HL-60/S4 treated with retinoic acid at 250 ng/mL for 4 days and 3 days (cell line): ENCODE results near the gene CARMIL3.

Experiments
- in situ Hi-C: fragments of 300-500 bp; cut with MboI; formaldehyde crosslinking; loops from 2 replicates; pipeline ENCODE4 v1.7.0; 2022; ENCODE audit warnings: low sequenced_read_pairs

The CARMIL3 gene

DNA sequence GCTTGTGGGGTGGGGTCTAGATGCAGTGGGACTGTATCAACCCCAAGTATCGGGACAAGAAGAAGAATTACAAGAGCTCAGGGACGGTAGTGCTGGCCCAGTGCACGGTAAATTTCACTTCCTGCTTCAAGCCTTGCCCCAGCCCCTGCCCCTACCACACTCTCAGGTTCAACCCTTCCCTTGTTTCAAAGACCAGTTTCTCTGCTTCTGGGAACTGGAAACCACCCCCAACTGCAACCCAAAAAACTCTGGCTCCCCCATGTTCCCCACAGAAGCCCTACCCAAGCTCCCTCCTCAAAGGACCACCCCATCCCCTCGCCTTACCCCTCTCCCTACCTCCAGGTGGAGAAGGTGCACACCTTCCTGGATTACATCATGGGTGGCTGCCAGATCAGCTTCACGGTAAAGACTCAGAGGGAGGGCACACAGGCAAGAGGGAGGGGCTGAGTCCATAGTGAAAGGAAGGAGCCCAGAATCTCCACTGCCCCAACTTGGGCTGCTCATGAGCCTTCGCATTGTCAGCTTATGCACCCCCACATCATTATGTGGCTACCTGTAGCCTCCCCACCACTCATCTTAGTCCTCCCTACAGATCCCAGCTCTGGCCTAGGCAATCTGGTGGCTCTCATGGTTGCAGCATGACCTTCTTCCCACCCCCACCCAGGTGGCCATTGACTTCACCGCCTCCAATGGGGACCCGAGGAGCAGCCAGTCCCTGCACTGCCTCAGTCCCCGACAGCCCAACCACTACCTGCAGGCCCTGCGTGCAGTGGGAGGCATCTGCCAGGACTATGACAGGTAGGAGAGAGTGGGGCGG is 23.9 kb downstream of the CARMIL3 start:
- in situ Hi-C loops: no loop called here

- in situ Hi-C loops: no loop called here
These were observed 24.4 kb downstream of the CARMIL3 start for GRCh38 chr14:24076302-24076601.

DNA sequence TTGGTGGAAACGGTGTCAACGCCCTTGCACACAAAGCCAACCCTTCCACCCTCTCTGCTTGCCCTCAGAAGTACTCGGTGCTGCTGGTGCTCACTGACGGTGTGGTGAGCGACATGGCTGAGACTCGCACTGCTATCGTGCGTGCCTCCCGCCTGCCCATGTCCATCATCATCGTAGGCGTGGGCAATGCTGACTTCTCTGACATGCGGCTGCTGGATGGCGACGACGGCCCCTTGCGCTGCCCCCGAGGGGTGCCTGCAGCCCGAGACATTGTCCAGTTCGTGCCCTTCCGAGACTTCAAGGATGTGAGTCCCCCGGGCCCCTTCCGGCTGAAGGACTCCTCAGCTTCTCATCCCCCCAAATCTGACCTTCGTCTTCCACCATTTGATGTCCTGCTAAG is 25.3 kb downstream of the CARMIL3 start:
- in situ Hi-C loops: no loop called here

DNA sequence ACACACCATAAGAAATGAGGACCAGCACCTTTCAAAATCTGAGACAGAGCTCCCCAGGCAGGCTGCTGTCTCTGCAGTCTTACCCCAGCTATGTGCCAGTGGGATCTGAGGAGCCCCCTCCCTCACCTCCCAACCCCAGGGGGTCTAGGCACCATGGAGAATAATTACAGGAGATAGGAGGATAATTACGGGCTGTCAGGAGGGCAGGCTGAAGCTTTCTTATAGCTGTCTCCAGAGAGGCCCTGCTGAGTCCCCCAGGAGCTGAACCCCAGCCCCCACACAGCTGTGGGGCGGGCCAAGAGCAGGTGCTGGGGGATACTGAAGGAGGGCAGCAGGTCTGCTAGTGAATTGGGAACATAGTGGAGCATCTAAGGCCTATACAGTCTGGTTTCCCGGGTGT is 26.3 kb downstream of the CARMIL3 start:
- in situ Hi-C loops: no loop called here

- in situ Hi-C loops: no loop called here
These were observed 27.8 kb downstream of the CARMIL3 start for GRCh38 chr14:24079491-24080141.

DNA sequence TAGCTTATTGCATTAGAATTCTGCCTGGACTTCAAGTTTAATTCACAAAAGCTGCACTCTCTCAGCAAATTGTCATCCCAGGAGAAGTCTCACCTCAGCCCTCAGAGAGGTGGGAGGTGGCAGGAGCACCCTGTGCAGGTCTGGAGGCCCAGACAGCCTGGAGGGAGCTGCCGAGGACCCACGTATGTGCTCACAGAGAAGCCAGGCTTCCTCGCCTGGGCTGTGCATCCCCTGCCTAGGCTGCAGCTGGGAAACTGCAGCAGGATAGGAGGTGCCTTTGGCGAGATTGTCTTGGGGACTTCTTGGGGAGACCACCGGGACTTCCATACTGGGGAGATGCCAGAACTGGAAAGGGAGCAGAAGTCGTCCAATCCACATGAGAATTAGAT is 28.3 kb downstream of the CARMIL3 start:
- in situ Hi-C loops: no loop called here

DNA sequence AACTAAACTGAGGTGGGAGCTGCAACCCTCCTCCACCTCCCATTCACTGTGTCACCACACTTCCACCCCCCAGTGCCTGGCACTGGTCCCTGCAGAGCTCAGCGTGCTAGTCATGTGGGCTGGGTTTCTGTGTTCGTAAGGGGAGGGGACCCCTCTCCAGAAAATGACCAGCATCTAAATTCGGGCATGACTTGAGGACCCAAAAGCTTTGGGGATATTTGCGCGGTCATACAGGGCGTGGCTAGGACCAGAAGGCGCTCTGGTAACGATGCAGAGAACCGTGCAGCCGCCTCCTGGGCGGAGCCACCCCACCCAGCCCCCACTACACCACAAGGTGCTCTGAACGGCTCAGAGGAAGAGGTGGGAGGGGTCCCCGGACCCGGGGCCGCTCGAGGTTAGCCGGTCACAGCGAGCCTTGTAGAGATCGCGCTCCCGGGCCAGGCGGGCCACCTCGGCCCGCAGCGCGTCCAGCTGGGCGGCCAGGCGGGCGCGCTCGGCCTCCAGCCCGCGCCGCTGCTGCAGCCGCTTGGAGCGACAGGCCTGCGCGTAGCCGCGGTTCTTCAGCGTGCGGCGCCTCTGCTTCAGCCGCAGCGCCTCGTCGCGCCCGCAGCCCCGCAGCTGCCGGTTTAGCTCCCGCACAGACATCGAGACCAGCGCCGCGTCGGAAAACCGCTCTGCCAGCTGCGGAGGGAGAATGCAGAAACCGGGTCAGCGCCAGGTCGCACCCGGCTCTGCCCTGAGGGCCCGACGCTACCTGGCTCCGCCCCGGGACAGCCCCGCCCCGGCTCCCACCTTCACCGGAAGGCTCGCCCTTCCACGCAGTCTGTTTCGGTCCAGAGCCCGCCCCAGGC is 29.3 kb downstream of the CARMIL3 start:
- in situ Hi-C loops: no loop called here

- in situ Hi-C loops: no loop called here
These were observed 30.0 kb downstream of the CARMIL3 start for GRCh38 chr14:24081739-24082211.

DNA sequence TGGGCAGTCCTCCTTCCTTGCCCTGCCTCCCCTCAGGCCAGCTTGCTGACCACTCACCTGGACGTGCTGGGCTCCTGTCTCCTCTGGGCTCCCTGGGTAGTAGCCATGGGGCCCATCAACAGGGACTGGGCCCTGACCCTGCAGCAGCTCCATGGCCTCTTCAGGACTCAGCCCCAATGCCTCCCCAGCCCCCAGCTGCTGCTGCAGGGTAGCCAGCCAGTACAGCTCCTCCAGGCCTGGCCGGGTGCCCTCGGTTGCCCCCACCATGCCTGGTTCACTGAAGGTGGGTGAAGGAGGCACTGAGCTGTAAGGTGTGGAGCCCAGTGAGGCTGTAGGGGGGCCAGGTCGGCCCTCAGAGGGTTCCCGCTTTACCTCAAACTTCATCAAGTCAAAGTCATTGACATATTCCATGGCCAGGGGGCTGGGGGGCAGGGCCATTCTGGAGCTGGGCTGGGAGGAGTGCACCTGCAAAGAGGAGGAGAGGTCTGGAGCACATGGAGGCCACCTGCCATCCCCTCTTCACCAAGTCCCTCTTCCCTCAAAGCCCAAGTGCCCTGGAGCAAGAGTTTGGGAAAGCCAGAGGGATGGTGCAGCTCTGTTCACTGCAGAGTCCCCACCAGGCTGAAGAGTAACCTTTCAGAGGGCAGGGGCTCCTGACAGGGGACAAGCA is 30.7 kb downstream of the CARMIL3 start:
- in situ Hi-C loops: no loop called here

DNA sequence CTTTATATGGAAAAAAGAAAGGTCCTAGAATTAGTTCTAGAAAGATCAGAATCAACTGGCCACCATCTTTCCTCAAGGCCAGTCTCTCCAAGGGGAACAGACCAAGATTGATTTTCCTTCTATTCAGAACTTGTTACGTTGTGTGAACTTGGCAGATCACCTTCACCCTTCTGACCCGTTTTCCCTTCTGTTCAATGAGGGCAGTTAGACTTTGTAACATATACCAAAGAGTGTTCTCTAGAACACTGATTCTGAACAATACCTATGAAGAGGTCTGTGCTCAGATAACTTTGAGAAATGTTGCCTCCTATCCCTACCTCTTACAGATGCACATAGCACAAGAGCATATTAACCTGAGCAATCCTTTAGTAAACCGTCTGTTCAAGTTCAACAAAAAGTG is 31.7 kb downstream of the CARMIL3 start:
- in situ Hi-C loops: no loop called here

GRCh38 chr14:24084440-24084839 is 32.6 kb downstream of the CARMIL3 start:
- in situ Hi-C loops: no loop called here

GRCh38 chr14:24085215-24085614 is 33.4 kb downstream of the CARMIL3 start:
- in situ Hi-C loops: no loop called here

GRCh38 chr14:24086193-24086955 is 34.6 kb downstream of the CARMIL3 start:
- in situ Hi-C loops: no loop called here

- in situ Hi-C loops: no loop called here
These were observed 35.2 kb downstream of the CARMIL3 start for GRCh38 chr14:24087004-24087403.

GRCh38 chr14:24088095-24088494 is 36.3 kb downstream of the CARMIL3 start:
- in situ Hi-C loops: no loop called here

- in situ Hi-C loops: no loop called here
These were observed 38.1 kb downstream of the CARMIL3 start for GRCh38 chr14:24089890-24090289.

DNA sequence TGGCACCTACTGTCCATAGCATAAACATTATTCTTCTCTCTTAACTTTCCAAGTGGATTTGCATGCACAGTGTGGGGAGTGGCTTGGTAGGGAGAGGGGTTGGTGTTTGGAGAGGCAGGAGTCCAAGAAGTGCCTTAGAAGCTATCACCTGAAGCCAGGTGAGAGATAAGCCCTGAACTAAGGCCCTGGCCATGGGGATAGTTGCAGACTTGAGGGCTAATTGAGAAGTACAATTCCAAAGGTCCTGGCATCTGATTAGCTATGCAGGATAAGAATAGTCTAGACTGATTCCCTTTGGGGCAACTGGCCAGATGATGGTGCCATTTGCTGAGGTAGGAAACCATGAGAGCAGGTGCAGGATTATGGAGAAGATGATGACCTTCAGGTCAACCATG is 40.3 kb downstream of the CARMIL3 start:
- in situ Hi-C loops: no loop called here

- in situ Hi-C loops: no loop called here
These were observed 40.8 kb downstream of the CARMIL3 start for GRCh38 chr14:24092505-24093206.

DNA sequence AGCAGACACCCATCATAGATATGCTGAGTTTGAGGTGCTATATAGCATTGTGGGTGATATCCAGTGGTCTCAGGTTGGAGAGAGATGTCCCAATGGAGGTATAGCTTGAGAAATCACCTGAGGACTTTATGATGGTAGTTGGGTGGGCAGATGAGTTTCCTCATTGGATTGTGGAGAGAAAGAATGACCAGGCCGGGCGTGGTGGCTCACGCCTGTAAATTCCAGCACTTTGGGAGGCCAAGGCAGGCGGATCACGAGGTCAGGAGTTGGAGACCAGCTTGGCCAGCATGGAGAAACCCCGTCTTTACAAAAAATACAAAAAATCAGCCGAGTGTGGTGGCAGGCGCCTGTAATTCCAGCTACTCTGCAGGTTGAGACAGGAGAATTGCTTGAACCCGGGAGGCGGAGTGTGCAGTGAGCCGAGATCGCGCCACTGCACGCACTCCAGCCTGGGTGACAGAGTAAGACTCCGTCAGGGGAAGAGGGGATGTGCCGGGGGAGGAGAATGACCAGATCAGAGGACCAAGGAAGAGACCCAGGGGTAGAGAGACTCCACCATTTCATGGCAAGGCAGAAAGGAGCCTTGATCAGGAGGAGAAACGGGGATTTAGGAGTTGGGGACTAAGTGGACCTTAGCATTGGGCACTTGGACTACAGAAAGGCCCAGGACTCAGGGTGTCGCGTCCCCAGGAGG is 41.5 kb downstream of the CARMIL3 start:
- in situ Hi-C loops: no loop called here
